ENCODE measurements around the gene TULP4. TPM values are rescaled to one million over a fixed set of nuclear protein-coding genes. Genes with fewer than 3 reads are reported as not detected.
"Not testable (repeated sequence)": the region's sequence is repeated elsewhere in the genome, so short reads cannot be mapped to it uniquely, and the experiment has no call there.

Gene TULP4
- total RNA-seq, 2 donors from 2014 or later = 19.5 to 20.8 TPM

DNA sequence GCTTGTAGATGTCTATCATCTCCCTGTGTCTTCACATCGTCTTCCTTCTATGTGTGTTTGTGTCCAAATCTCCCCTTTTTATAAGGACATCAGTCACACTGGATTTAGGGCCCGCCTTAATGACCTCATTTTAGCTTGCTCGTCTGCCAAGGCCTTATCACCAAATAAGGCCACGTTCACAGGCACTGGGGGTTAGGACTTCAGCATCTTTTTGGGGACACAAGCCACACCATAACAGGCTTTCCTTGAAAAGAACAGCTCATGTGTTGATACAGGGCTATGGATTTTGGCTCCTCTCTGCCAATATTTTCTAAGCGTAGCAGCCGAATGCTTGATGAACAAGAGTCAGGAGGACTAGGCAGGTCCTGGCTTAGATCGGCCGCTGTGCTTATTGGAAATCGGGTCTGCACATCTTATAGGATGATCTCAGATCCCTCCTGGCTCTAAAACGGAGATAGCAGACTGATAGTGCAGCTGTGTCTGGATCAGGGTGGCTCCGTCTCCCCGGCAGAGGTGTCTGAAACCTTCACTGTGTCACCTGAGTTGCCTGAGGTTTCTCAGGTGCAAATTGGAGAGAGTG, 231.4 kb downstream of the TULP4 start:
- no peak overlapping the region for H3K27ac Mint-ChIP-seq
- no peaks in the 10 kb centered on the region for H3K9me3 Mint-ChIP-seq
- H3K27me3 Mint-ChIP-seq (ENCODE audit: low read depth) = peaks cover 26% of the 10 kb centered on the region
- ATAC-seq (replicated peaks in 1 of 2) (no peak), DNase-seq (no peak)
- no peaks in the 10 kb centered on the region for H3K36me3 Mint-ChIP-seq (ENCODE audit: insufficient read depth in 2 of 2)
- no peak overlapping the region for H3K4me3 Mint-ChIP-seq
- peaks cover under 1% of the 10 kb centered on the region for H3K4me1 Mint-ChIP-seq (ENCODE audit: low read depth)

DNA sequence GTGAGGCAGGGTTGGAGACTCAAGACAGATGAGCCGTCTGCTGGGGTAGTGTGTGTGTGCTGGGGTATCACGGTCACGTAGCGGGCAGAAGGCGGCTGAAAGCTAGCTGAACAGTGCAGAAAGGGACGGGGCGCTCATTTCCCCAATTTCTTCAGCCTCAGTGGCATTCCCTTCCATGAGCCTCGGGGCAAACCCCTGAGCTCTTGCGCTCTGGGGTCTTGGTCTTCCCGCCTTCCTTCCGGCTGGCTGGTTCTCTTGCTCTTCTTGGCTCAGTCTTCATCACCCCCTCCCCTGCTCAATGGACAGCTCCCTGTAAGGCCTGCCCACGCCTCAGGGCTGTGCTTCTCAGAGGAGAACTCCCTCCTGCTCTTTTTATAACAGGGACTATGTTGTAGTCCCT, 232.2 kb downstream of the TULP4 start:
- Mint-ChIP-seq H3K36me3 (ENCODE audit: insufficient read depth in 2 of 2) (no peaks in the 10 kb centered on the region), H3K9me3 (no peaks in the 10 kb centered on the region), H3K4me1 (ENCODE audit: low read depth) (no peaks in the 10 kb centered on the region), H3K4me3 (no peak overlapping the region), H3K27ac (no peak overlapping the region), H3K27me3 (ENCODE audit: low read depth) (peaks cover 21% of the 10 kb centered on the region)
- DNase-seq = no peak
- ATAC-seq (replicated peaks in 1 of 2) = no peak

DNA sequence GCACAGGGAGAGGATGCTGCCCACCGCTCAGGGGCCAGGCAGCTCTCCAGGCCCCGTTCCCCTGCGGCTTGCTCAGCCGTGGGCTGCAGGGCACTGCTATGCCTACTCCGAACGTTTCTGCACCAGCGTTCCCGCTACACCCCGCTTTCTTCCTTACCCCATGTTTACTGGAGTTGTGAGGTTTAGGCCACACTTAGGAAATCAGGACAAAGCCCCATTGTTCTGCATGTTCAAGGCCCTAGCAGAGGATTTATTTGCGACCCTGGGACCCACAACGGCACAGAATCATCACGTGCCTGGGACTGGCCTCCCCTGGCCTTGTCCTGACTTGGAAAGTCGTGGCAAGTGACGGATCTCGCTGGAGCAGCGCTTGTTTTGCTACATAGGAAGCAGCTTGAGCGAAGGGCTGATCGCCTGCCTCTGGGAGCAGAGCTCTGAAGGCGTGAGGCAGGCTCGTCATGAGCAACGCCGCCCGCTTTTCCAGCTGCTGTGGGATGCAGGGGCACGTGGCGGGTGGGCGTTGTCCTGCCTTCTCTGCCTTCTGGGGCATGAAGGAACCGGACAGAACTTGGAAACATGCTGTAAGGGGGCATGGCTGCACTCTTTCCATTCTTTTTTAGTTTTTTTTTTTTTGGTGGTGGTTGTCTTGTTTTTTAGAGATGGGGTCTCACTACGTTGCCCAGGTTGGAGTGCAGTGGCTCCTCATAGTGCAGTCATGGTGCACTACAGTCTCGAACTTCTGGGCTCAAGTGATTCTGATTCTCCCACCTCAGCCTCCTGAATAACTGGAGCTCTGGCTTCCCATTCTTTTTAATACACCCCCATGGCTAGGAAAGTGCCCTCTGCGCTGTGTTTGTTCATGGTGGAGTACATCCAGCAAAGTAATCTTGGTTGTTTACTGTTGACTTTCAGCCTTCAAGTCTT, 233.0 kb downstream of the TULP4 start:
- Mint-ChIP-seq H3K4me3 (no peak overlapping the region), H3K27ac (no peak overlapping the region), H3K4me1 (ENCODE audit: low read depth) (no peaks in the 10 kb centered on the region), H3K9me3 (no peaks in the 10 kb centered on the region), H3K36me3 (ENCODE audit: insufficient read depth in 2 of 2) (no peaks in the 10 kb centered on the region), H3K27me3 (ENCODE audit: low read depth) (peaks cover 13% of the 10 kb centered on the region)
- ATAC-seq (replicated peaks in 1 of 2) (no peak), DNase-seq (no peak)

DNA sequence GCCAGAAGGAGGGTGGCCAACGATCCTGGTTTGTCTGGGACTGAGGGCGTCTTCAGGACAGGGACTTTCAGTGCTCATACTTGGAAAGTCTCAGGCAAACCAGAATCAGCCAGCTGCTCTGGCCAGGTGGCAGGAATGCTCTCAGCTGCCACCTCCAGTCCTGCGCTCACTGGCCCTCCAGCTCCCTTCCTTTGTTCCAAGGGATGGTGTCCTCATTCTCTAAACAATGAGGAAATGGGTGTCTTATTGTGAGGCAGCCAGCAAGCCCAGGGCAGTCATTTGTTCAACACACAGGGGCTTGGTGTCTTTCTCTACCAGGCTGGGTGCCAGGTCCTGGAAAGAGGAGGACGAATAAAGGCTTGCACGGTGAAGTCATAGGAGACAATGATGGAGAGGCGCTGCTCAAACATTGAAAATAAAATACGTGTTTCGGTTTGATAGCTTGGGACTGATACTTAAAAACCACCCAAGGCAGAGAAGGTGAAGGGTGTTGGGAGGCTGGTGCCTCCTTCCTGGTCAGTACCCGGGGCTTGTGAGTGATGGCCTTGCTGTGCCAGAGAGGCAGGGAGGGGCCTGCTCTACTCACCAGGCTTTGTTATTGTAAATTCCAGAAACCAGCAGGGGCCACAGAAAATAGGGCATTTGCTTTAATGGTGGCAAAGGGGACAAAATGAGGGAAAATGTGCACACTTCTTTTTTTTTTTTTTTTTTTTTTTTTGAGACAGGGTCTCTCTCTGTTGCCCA, 236.3 kb downstream of the TULP4 start:
- no peak overlapping the region for H3K4me3 Mint-ChIP-seq
- H3K36me3 Mint-ChIP-seq (ENCODE audit: insufficient read depth in 2 of 2) = no peaks in the 10 kb centered on the region
- ATAC-seq (replicated peaks in 1 of 2) (no peak), DNase-seq (no peak)
- no peak overlapping the region for H3K27ac Mint-ChIP-seq
- no peaks in the 10 kb centered on the region for H3K9me3 Mint-ChIP-seq
- peaks cover 6% of the 10 kb centered on the region for H3K27me3 Mint-ChIP-seq (ENCODE audit: low read depth)
- H3K4me1 Mint-ChIP-seq (ENCODE audit: low read depth) = peaks cover 7% of the 10 kb centered on the region

DNA sequence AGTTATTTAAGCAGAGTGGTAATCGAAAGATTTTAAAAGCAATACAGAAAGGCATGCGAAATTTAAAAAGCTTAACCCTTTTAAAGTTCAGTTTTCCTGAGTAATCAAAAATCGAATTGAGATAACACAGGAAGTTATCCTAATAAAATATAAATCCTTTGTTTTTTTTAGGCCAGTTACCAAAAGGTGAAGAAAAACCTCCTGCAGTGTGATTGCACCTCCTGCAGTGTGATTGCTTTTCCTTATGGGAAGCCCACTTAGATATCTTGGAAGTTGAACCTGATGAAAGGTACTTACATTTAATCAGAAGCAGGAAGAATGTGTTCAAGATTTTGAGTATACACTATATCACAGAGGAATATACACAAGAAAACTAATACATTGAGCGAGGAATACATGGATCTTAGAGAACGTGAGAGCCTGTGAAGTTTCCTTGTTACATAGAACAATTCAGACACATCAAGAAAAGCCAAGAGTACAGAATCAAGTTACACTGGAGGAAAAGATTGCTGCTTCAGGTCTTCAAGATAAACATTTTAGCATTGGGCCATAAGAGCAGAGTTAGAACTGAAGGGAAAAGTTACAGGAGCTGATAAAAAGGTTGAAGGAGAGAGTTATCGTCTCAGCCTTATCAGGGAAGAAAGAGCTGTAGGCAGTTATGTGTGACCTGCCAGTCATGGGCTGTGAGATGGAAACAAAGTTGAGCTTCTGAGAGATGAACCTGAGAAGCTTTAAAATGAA, 240.0 kb downstream of the TULP4 start:
- no peak for DNase-seq
- Mint-ChIP-seq H3K27me3 (ENCODE audit: low read depth) (peaks cover 6% of the 10 kb centered on the region), H3K9me3 (no peaks in the 10 kb centered on the region), H3K36me3 (ENCODE audit: insufficient read depth in 2 of 2) (no peaks in the 10 kb centered on the region), H3K27ac (no peak overlapping the region), H3K4me1 (ENCODE audit: low read depth) (peaks cover 7% of the 10 kb centered on the region), H3K4me3 (no peak overlapping the region)
- no peak for ATAC-seq (replicated peaks in 1 of 2)

DNA sequence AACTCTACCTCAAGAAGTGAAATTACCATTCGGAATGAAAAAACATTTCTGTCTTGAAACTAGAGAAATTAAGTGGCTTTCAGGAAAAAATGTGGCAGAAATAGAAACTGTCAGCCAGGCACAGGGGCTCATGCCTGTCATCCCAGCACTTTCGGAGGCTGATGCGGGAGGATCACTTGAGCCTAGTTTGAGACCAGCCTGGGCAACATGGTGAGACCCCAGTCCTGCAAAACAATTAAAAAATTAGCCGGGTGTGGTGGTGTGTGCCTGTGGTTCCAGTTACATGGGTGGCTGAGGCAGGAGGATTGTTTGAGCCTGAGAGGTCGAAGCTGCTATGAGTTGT, 240.5 kb downstream of the TULP4 start:
- Mint-ChIP-seq H3K27ac (no peak overlapping the region), H3K27me3 (ENCODE audit: low read depth) (peaks cover 6% of the 10 kb centered on the region), H3K4me3 (no peak overlapping the region), H3K4me1 (ENCODE audit: low read depth) (peaks cover 7% of the 10 kb centered on the region), H3K9me3 (no peaks in the 10 kb centered on the region), H3K36me3 (ENCODE audit: insufficient read depth in 2 of 2) (no peaks in the 10 kb centered on the region)
- ATAC-seq (replicated peaks in 1 of 2) (no peak), DNase-seq (no peak)

DNA sequence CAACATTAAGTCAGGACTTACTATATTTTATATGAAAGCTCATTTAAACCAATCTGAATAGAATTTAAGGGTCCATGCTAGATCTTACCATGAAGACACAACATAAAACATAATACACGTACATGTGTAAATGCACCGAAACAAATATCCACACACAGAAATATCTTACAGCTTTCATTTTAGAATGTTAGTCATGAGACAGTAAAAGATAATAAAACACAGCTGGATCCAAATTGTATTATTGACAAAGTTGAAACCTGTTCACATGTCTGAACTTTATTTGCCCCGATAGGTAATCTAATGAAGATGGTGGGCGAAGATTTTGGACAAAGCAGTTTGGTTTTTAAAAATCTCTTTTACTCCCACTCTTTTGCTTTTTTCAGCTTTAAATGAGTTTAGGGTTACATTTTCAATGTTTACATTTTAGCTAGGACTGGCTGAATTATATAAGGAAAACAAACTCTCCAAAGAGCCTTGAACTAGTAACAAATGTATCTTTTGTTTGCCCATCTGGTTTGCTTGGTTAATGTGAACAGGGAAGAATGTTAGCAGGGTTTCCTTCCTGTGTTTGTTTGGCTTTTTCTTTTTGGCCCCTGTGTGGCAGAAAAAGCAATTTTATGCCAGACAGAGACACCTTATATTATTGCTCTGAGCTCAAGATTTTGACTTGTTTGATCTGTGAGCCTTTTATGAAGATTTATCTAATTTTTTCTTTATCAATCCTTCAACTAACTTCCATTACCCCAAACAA, 242.5 kb downstream of the TULP4 start:
- Mint-ChIP-seq H3K4me1 (ENCODE audit: low read depth) (peaks cover 14% of the 10 kb centered on the region), H3K36me3 (ENCODE audit: insufficient read depth in 2 of 2) (no peaks in the 10 kb centered on the region), H3K4me3 (no peak overlapping the region), H3K27ac (no peak overlapping the region), H3K9me3 (no peaks in the 10 kb centered on the region), H3K27me3 (ENCODE audit: low read depth) (no peaks in the 10 kb centered on the region)
- no peak for ATAC-seq (replicated peaks in 1 of 2)
- DNase-seq = no peak

DNA sequence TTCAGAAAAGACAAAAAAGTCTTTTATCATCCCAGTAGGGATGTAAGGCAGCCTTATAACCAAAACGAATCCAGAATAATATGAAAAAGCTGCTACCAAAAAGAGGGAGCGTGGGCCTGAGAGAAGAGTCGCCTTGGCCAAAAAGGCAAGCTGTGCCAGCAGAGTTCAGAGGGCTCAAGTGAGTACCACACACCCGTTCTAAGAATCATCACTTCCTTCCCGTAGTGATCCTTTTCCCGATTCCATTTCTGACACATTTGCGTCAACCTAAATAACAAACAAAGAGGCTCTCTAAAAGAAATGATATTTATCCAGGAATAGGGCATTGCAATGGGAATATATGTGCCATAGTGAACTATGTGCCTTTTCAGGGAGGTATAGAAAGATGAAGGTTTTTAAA, 243.8 kb downstream of the TULP4 start:
- no peak for DNase-seq
- ATAC-seq (replicated peaks in 1 of 2) = no peak
- Mint-ChIP-seq H3K36me3 (ENCODE audit: insufficient read depth in 2 of 2) (peaks cover 0 to 2% of the 10 kb centered on the region in 2 donors), H3K27me3 (ENCODE audit: low read depth) (no peaks in the 10 kb centered on the region), H3K27ac (no peak overlapping the region), H3K9me3 (no peaks in the 10 kb centered on the region), H3K4me1 (ENCODE audit: low read depth) (peaks cover 20% of the 10 kb centered on the region), H3K4me3 (no peak overlapping the region)

DNA sequence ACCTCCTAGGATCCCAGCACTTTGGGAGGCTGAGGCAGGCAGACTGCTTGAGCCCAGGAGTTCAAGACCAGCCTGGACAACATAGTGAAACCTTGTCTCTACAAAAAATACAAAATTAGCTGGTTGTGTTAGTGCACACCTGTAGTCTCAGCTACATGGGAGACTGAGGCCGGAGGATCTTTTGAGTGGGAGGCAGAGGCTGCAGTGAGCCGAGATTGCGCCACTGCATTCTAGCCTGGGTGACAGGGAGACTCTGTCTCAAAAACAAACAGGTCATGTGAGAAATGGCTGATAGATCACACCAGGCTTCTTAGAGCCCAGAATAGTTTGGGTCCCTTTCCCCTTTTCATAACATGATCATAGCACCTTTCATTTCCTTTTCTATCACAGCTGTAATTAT, 244.8 kb downstream of the TULP4 start:
- not testable (repeated sequence) for H3K27me3 Mint-ChIP-seq (ENCODE audit: low read depth); H3K36me3 Mint-ChIP-seq (ENCODE audit: insufficient read depth in 2 of 2); ATAC-seq (replicated peaks in 1 of 2); DNase-seq; H3K27ac Mint-ChIP-seq; H3K4me3 Mint-ChIP-seq; H3K9me3 Mint-ChIP-seq
- H3K4me1 Mint-ChIP-seq (ENCODE audit: low read depth) = peaks cover 29% of the 10 kb centered on the region

DNA sequence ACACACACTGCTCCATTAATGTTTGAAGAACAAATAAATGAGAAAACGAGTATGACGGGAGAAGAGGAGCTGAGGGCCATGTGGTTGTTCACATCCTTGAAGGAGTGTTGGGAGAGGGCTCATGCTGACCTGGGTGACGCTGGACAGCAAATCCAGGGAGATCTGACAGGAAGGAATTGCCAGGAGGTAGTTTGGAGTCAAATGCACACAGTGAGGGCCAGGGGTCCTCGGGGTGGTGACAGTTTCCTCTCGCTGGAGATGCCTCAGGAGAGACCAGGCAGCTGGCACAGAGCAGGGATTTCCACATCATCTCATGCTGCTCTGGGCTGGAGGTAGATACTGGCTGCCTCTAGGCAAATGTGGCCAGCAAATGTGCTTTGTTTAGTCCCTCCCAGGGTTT, 245.7 kb downstream of the TULP4 start:
- no peaks in the 10 kb centered on the region for H3K9me3 Mint-ChIP-seq
- H3K36me3 Mint-ChIP-seq (ENCODE audit: insufficient read depth in 2 of 2) = peaks cover 0 to 2% of the 10 kb centered on the region in 2 donors
- peaks cover 29% of the 10 kb centered on the region for H3K4me1 Mint-ChIP-seq (ENCODE audit: low read depth)
- no peak overlapping the region for H3K27ac Mint-ChIP-seq
- H3K27me3 Mint-ChIP-seq (ENCODE audit: low read depth) = no peaks in the 10 kb centered on the region
- H3K4me3 Mint-ChIP-seq = no peak overlapping the region
- DNase-seq (no peak), ATAC-seq (replicated peaks in 1 of 2) (no peak)

DNA sequence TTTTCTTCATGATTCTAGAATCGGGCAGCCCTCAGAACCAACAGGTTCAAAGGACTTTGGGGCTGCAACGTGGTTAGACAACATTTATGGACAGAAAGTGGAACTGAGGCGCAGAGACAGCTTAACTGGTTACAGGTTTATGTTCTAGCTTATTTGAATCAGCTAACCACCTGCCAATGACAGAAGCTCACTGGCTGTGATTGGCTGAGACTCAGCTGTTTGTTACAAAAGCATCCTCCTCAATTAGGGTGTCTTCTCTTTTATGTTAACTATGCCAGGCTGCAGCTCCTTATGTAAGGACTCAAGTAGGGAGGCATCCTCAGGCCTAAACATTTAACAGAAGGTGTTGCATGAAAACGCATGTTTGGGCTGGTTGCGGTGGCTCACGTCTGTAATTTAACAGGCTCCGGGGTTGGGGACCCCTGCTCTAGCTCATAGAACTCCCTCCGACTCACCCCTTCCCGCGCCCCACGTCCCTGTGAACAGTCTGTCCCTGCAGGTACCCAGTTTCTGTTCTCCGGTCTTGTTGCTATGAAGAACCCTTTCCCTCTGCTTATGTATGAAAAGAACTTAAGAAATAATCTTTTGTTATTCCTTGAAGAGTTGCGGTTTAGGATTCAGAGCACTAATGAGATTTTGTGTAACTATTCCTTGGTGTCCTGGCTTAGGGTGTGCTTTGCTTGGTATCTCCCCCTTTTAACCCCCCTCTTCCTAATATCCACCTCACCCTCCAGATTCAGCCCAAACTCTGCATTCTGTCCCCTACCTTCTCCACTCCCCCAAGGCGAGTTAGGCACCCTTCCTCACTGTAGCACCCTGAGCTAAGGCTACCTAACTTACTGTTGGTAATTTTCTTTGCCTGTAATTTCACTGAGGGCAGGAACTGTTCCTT, 246.4 kb downstream of the TULP4 start:
- ATAC-seq (replicated peaks in 1 of 2) (no peak), DNase-seq (no peak)
- Mint-ChIP-seq H3K27ac (peak overlapping the region; percentile 67), H3K9me3 (no peaks in the 10 kb centered on the region), H3K27me3 (ENCODE audit: low read depth) (no peaks in the 10 kb centered on the region), H3K4me1 (ENCODE audit: low read depth) (peaks cover 29% of the 10 kb centered on the region), H3K4me3 (peak overlapping the region; percentile 52 to 99), H3K36me3 (ENCODE audit: insufficient read depth in 2 of 2) (peaks cover 0 to 2% of the 10 kb centered on the region in 2 donors)
